Mesendoderm (in vitro differentiated cells): Measurements from ENCODE around the gene ZNF598.
"Not testable (repeated sequence)": the region's sequence is repeated elsewhere in the genome, so short reads cannot be mapped to it uniquely, and the experiment has no call there.

Source experiments
- DNase-seq: peaks from one replicate; pipeline ENCODE4 v3.0.0; 2013
- H2AK5ac ChIP-seq: 2 replicates; pipeline ENCODE4 v1.6.1; 2013; ENCODE audit warnings: low read length, inconsistent platforms
- H2BK120ac ChIP-seq: 2 replicates; pipeline ENCODE4 v1.6.1; 2013; ENCODE audit warnings: low read depth, mild to moderate bottlenecking, low read length, moderate library complexity, mixed read lengths
- H2BK15ac ChIP-seq: replicated peaks from 2 replicates; pipeline ENCODE4 v1.6.1; 2013; ENCODE audit warnings: low read depth, mild to moderate bottlenecking, moderate library complexity
- H2BK5ac ChIP-seq: 2 replicates; pipeline ENCODE4 v1.6.1; 2013; ENCODE audit warnings: low read length, inconsistent platforms
- H3K18ac ChIP-seq: 2 replicates; pipeline ENCODE4 v1.6.1; 2013; ENCODE audit warnings: mild to moderate bottlenecking, low read length, mixed read lengths
- H3K23ac ChIP-seq: one replicate; pipeline ENCODE4 v1.6.1; 2013; ENCODE audit warnings: low read length
- H3K27ac ChIP-seq: 2 replicates; pipeline ENCODE4 v1.5.1; 2013; ENCODE audit warnings: low read depth, mild to moderate bottlenecking, inconsistent platforms, low read length, moderate library complexity
- H3K27me3 ChIP-seq: 2 replicates; pipeline ENCODE4 v1.6.1; 2013; ENCODE audit warnings: low read length, control low read depth, mild to moderate bottlenecking, inconsistent platforms; ENCODE audit not compliant: insufficient read depth, poor library complexity
- H3K36me3 ChIP-seq: 2 replicates; pipeline ENCODE4 v1.6.1; 2013; ENCODE audit warnings: low read length, inconsistent platforms; ENCODE audit not compliant: control insufficient read depth, insufficient read depth
- H3K4ac ChIP-seq: one replicate; pipeline ENCODE4 v1.6.1; 2013; ENCODE audit warnings: low read depth, mild to moderate bottlenecking, low read length, moderate library complexity
- H3K4me1 ChIP-seq: 2 replicates; pipeline ENCODE4 v1.6.1; 2013; ENCODE audit warnings: low read depth, low read length, inconsistent platforms; ENCODE audit not compliant: control insufficient read depth
- H3K4me2 ChIP-seq: 2 replicates; pipeline ENCODE4 v1.6.1; 2013; ENCODE audit warnings: low read length
- H3K4me3 ChIP-seq: 2 replicates; pipeline ENCODE4 v1.5.1; 2013; ENCODE audit warnings: mild to moderate bottlenecking, low read length
- H3K56ac ChIP-seq: one replicate; pipeline ENCODE4 v1.6.1; 2013; ENCODE audit warnings: low read length
- H3K79me1 ChIP-seq: 2 replicates; pipeline ENCODE4 v1.6.1; 2013; ENCODE audit warnings: low read length, inconsistent platforms
- H3K79me2 ChIP-seq: 2 replicates; pipeline ENCODE4 v1.6.1; 2013; ENCODE audit warnings: mild to moderate bottlenecking, low read length; ENCODE audit not compliant: control insufficient read depth, insufficient read depth
- H3K9ac ChIP-seq: 2 replicates; pipeline ENCODE4 v1.6.1; 2013; ENCODE audit warnings: low read length, inconsistent platforms
- H4K5ac ChIP-seq: one replicate; pipeline ENCODE4 v1.6.1; 2013; ENCODE audit warnings: low read length
- H4K8ac ChIP-seq: one replicate; pipeline ENCODE4 v1.6.1; 2013; ENCODE audit warnings: low read depth, mild to moderate bottlenecking, control low read depth, low read length, moderate library complexity
- WGBS: extraction: QIAGEN DNeasy Blood & Tissue Kit; methylation state at CpG from one replicate; pipeline ENCODE4 v1.1.7; 2013; ENCODE audit warnings: low lambda C conversion rate, missing lambda C conversion rate; ENCODE audit not compliant: insufficient coverage; ENCODE audit errors: extremely low coverage; 5-methylcytosine and 5-hydroxymethylcytosine counted together

Gene ZNF598

DNA sequence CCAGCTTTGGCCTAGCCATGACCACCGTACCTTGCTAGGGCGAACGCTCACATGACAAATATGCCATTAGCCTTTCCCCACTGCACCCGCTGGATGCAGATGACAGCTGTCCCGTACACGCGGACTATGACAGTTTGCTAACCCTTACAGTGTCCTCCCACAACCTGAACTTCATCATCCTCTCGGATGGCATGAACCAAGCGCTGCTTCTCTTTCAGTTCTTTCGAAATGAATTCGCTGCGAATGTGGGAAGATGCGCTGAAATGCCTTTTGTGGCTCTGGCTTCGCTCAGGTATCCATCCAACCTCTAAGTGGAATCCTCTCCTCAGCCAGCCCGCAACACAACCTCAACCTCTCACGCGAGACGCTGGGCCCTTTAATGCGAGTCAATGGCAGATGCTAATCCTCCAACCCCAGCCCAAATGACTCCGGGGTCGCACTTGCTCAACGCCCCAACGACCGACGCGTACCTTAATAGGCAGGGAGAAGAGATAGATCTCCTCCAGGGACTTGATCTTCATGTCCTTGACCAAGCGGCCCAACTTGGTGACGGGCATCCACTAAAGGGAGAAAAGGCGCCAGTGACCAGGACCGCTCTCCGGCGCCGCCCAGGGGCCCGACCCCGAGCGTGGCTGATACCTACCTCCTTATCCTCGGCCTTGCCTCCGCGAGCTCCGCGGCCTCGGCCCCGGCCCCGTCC, 45.7 kb downstream of the ZNF598 start:
- Histone ChIP-seq H2BK15ac (no peak overlapping the region), H3K23ac (peak overlapping the region; percentile 48), H3K18ac (peak overlapping the region; percentile 91), H3K36me3 (peaks cover 15% of the 10 kb centered on the region), H3K27me3 (no peaks in the 10 kb centered on the region), H2BK120ac (no peak overlapping the region), H4K5ac (no peak overlapping the region), H3K9ac (peak overlapping the region; percentile 99), H3K79me1 (peaks cover 4% of the 10 kb centered on the region), H3K4me2 (peak overlapping the region; percentile 100), H3K4me3 (peak overlapping the region; percentile 96), H2BK5ac (peak overlapping the region; percentile 35), H3K4me1 (no peaks in the 10 kb centered on the region), H3K4ac (no peak overlapping the region), H2AK5ac (peak overlapping the region; percentile 85), H3K27ac (peak overlapping the region; percentile 85), H3K79me2 (peaks cover 37% of the 10 kb centered on the region), H4K8ac (no peak overlapping the region), H3K56ac (peak overlapping the region; percentile 99)
- DNase-seq: peak; percentile 34
- no CpG with 5 or more reads among the region's 44 CpGs for WGBS

DNA sequence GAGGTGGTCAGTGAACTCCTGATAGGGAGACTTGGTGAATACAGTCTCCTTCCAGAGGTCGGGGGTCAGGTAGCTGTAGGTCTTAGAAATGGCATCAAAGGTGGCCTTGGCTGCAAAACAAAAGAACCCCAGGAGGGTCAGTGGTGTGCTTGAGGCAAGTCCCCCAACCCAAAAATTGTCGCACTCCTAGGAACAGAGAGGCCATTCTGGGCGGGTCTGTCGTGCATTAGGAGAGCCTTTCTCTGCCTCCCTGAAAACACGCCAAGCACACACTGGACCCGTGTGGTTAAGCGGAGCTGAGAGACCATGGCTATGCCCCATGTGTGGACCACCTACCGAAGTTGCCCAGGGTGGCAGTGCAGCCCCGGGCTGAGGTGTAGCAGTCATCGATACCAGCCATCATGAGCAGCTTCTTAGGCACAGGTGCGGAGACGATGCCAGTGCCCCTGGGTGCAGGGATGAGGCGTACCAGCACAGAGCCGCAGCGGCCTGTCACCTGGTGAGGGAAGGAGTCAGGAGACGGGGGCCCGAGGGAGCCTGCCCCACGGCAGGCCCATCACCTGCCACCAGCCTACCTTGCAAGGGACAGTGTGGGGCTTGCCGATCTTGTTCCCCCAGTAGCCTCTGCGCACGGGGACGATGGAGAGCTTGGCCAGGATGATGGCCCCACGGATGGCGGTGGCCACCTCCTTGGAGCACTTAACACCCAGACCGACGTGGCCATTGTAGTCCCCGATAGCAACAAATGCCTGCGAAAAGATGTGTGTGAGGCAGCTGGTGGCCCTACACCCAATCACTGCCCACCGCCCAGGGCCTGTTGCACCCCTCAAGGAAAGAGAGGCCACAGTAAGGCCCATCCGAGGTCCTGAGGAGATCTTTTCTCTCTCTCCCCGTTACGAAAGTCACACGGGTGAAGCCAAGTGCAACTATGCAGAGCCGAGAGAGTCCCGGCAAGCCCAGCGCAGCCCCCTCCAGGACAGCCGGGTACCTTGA, 47.2 kb downstream of the ZNF598 start:
- not testable (repeated sequence) for DNase-seq, H2BK5ac ChIP-seq, H4K8ac ChIP-seq, H3K27me3 ChIP-seq, H2AK5ac ChIP-seq, H2BK15ac ChIP-seq, H3K4ac ChIP-seq, H3K18ac ChIP-seq, H3K23ac ChIP-seq, H3K4me1 ChIP-seq, H3K27ac ChIP-seq, H3K79me1 ChIP-seq, H4K5ac ChIP-seq, H2BK120ac ChIP-seq
- no CpG with 5 or more reads among the region's 37 CpGs for WGBS
- Histone ChIP-seq H3K4me2 (peak overlapping the region; percentile 87), H3K56ac (peak overlapping the region; percentile 99), H3K79me2 (peaks cover 37% of the 10 kb centered on the region), H3K4me3 (peak overlapping the region; percentile 42), H3K9ac (peak overlapping the region; percentile 99), H3K36me3 (peaks cover 15% of the 10 kb centered on the region)

DNA sequence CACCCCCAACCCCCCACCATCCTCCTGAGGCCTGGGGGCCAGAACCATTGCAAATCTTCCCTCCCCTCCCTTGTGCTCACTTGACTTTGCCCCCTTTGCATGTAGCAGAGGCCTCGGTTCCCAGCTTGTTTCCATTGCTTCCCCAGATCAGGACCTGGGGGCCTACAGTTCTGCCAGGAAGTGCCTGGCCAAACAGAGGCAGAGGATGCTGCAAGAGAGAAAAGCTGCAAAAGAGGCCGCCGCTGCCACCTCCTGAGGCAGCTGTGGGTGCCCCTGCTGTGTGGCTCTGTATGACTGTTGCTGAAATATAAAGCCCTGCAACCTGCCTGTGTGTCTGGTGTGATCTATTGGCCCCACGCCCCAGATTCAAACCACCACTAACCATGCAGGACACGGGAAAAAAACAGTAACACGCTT, 48.0 kb downstream of the ZNF598 start:
- no peak overlapping the region for H3K56ac ChIP-seq
- H3K4me3 ChIP-seq: no peak overlapping the region
- H4K8ac ChIP-seq: no peak overlapping the region
- H3K36me3 ChIP-seq: peaks cover 15% of the 10 kb centered on the region
- peaks cover 37% of the 10 kb centered on the region for H3K79me2 ChIP-seq
- H2BK15ac ChIP-seq: no peak overlapping the region
- no peaks in the 10 kb centered on the region for H3K4me1 ChIP-seq
- no peak overlapping the region for H2BK5ac ChIP-seq
- H2BK120ac ChIP-seq: no peak overlapping the region
- DNase-seq: peak; percentile 63
- H3K79me1 ChIP-seq: peaks cover 4% of the 10 kb centered on the region
- H3K4me2 ChIP-seq: no peak overlapping the region
- H3K27me3 ChIP-seq: no peaks in the 10 kb centered on the region
- H2AK5ac ChIP-seq: no peak overlapping the region
- WGBS: no CpG with 5 or more reads among the region's 6 CpGs
- H3K18ac ChIP-seq: no peak overlapping the region
- H4K5ac ChIP-seq: no peak overlapping the region
- H3K9ac ChIP-seq: no peak overlapping the region
- no peak overlapping the region for H3K27ac ChIP-seq
- no peak overlapping the region for H3K4ac ChIP-seq
- no peak overlapping the region for H3K23ac ChIP-seq

DNA sequence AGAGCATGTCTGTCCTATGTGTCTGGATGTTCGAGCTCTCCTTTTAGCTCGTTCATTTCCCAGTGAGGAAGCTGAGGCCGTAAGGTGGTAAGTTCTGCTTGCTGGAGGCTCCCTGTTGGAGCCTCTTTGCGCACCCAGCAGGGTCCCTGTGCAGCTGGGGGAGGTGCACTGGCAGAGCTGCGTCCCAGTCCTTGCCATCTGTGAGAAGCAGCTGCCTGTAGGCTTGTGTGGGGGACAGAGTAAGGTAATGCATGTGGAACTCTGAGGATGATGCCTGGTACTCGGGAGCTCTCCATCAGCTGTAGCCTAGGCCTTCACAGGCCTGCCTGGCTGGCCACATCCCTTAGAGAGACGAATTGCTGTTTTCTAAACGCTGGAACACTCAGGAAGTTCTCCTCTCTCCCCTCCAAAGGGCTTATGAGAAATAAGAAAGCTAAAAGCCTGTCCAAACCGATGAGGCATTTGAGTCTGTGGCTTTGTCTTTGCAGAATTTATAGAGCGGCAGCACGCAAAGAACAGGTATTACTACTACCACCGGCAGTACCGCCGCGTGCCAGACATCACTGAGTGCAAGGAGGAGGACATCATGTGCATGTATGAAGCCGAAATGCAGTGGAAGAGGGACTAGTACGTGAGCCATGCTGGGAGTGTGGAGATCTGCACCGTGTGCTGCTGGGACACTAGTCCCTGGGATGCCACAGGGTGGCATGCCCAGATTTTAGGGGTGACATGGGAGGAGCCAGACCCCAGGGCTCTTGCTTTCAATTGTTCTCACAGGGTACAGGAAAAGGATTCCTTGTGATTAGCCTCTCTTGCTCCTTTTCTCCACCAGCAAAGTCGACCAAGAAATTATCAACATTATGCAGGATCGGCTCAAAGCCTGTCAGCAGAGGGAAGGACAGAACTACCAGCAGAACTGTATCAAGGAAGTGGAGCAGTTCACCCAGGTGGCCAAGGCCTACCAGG, 48.7 kb downstream of the ZNF598 start:
- Histone ChIP-seq H3K4me3 (no peak overlapping the region), H2BK15ac (no peak overlapping the region), H3K4me2 (peak overlapping the region; percentile 12), H4K8ac (no peak overlapping the region), H3K79me2 (peaks cover 36% of the 10 kb centered on the region), H4K5ac (no peak overlapping the region), H3K79me1 (peaks cover 4% of the 10 kb centered on the region), H3K4ac (no peak overlapping the region), H3K27me3 (no peaks in the 10 kb centered on the region), H3K18ac (no peak overlapping the region), H3K4me1 (no peaks in the 10 kb centered on the region), H2BK120ac (no peak overlapping the region), H3K36me3 (peaks cover 15% of the 10 kb centered on the region), H3K27ac (no peak overlapping the region), H2BK5ac (no peak overlapping the region), H2AK5ac (no peak overlapping the region), H3K9ac (peak overlapping the region; percentile 98), H3K23ac (no peak overlapping the region), H3K56ac (peak overlapping the region; percentile 99)
- peak; percentile 76 for DNase-seq
- no CpG with 5 or more reads among the region's 20 CpGs for WGBS

DNA sequence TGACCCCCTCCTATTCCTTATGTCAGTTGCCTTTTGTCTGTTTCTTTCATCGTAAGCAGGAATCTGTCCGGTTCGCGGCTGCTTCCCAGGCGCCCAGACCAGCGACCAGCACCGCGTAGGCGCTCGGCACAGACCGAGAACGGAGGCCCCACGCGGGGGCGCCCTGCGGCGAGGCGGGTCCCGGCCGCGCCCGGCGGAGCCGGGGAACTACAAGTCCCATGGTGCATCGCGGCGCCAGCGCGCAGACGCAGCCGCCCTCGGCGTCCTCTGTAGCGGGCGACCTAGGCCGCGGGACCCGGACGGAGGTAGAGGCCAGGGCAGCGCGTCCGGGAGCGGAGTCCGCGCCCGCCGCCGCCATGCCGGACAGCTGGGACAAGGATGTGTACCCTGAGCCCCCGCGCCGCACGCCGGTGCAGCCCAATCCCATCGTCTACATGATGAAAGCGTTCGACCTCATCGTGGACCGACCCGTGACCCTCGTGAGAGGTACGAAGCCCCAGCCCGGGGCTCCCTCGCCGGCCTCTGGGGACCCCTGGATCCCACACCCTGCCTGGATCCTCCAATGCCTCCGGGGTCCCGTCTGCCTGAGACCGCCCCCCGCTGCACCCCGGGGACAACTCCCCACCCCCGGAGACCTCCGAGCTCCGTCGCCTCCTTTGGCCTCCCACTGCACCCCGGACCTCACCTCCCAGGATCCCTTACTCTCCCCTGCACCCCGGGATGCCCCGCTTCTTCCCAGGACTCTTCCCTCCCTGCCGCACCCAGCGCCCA, 50.2 kb downstream of the ZNF598 start, which contains the start of gene NDUFB10:
TSS of gene NDUFB10 (plus strand) at position 270 of the 771 bp plus-strand sequence. CDS start at position 357, 87 bp downstream.
- WGBS: no CpG with 5 or more reads among the region's 79 CpGs
- peak; percentile 91 for DNase-seq
- peaks cover 15% of the 10 kb centered on the region for H3K36me3 ChIP-seq
- peak within 1 kb of the TSS; percentile 63 for H2BK5ac ChIP-seq
- H2BK15ac ChIP-seq: no peak within 1 kb of the TSS
- H3K4me2 ChIP-seq: peak within 1 kb of the TSS; percentile 29
- H2AK5ac ChIP-seq: no peak within 1 kb of the TSS
- H3K4me3 ChIP-seq: peak within 1 kb of the TSS; percentile 93
- no peaks in the 10 kb centered on the region for H3K4me1 ChIP-seq
- H3K9ac ChIP-seq: peak within 1 kb of the TSS; percentile 98
- peak within 1 kb of the TSS; percentile 2 for H2BK120ac ChIP-seq
- H3K79me1 ChIP-seq: no peaks in the 10 kb centered on the region
- no peak within 1 kb of the TSS for H4K5ac ChIP-seq
- no peaks in the 10 kb centered on the region for H3K27me3 ChIP-seq
- H3K18ac ChIP-seq: peak within 1 kb of the TSS; percentile 92
- peak within 1 kb of the TSS; percentile 99 for H3K56ac ChIP-seq
- peaks cover 24% of the 10 kb centered on the region for H3K79me2 ChIP-seq
- H3K23ac ChIP-seq: no peak within 1 kb of the TSS
- H3K4ac ChIP-seq: peak within 1 kb of the TSS; percentile 93
- H3K27ac ChIP-seq: peak within 1 kb of the TSS; percentile 70
- H4K8ac ChIP-seq: no peak within 1 kb of the TSS
